Upper lobe of left lung (tissue), 6 donors: ENCODE results near the gene SLC25A27. TPM values are rescaled to one million over a fixed set of nuclear protein-coding genes. Genes with fewer than 3 reads are reported as not detected.

Source experiments
- ATAC-seq, 2 donors: fragments of 200-7000 bp; cut with Tn5 transposase; one replicate each; pipeline ENCODE4 v1.9.1; 2022; ENCODE audit warnings: mild to moderate bottlenecking in 2 of 2, moderate library complexity in 2 of 2; ENCODE audit not compliant: low FRiP score in 2 of 2
- DNase-seq, 2 donors: peaks; one replicate each; pipeline ENCODE4 v3.0.0-alpha.2; 2019 to 2020
- H3K27ac ChIP-seq, 4 donors: fragments of 200-600 bp; sonication (generic); one replicate each; pipeline ENCODE4 v1.5.1; 2016 to 2019
- H3K27me3 ChIP-seq, 4 donors: fragments of 200-600 bp; sonication (generic); one replicate each; pipeline ENCODE4 v1.5.1; 2017 to 2019
- H3K36me3 ChIP-seq, 4 donors: fragments of 200-600 bp; sonication (generic); one replicate each; pipeline ENCODE4 v1.5.1; 2016 to 2019
- H3K4me1 ChIP-seq, 4 donors: fragments of 200-600 bp; sonication (generic); one replicate each; pipeline ENCODE4 v1.5.1; 2018 to 2019
- H3K4me3 ChIP-seq, 4 donors: fragments of 200-600 bp; sonication (generic); one replicate each; pipeline ENCODE4 v1.5.1; 2017 to 2019; ENCODE audit warnings: mild to moderate bottlenecking in 2 of 4, moderate library complexity in 1 of 4
- H3K9me3 ChIP-seq, 4 donors: fragments of 200-600 bp; sonication (generic); one replicate each; pipeline ENCODE4 v1.5.1; 2018 to 2019
- CTCF ChIP-seq, 6 experiments: fragments of 450-650 bp in 4 of 6; fragments of 200-600 bp in 2 of 6; sonication (generic) in 2 of 6; IDR thresholded peaks; one replicate each; pipeline ENCODE4 v1.5.1; 2016 to 2019; ENCODE audit warnings: antibody characterized with exemption in 6 of 6
- EP300 ChIP-seq, 4 donors: sonication (generic); formaldehyde crosslinking; IDR thresholded peaks; one replicate each; pipeline ENCODE4 v1.5.1; 2017; ENCODE audit warnings: antibody characterized with exemption in 4 of 4, control low read depth in 2 of 4
- POLR2A ChIP-seq, 4 donors: fragments of 450-650 bp; IDR thresholded peaks; one replicate each; pipeline ENCODE4 v1.5.1; 2016 to 2017; ENCODE audit warnings: antibody characterized with exemption in 4 of 4, mild to moderate bottlenecking in 2 of 4
- POLR2AphosphoS5 ChIP-seq, 2 donors: sonication (generic); formaldehyde crosslinking; IDR thresholded peaks; one replicate each; pipeline ENCODE4 v1.5.1; 2017; ENCODE audit warnings: antibody characterized with exemption in 2 of 2
- WGBS, 2 donors: methylation state at CpG; one replicate each; pipeline ENCODE4 v1.1.5; 2017 to 2018; 5-methylcytosine and 5-hydroxymethylcytosine counted together
- total RNA-seq, 6 donors: library from RNA; depleted of rRNA in 4 of 6; stranded (reverse); fragments of >200 nt in 4 of 6; gene quantifications; one replicate each; pipeline versions ENCODE4 v1.1.0 to v1.2.1, GENCODE V29; 2016 to 2021
- donor health status: DM: no; HTN: no; CAD: no; lungs with moderate emphysema.
- donor health status: DM: no; HTN: yes; CAD: no; lungs with severe emphysema.

The SLC25A27 gene
- total RNA-seq, 6 donors from 2014 or later: 7.8 to 61.8 (median 13.7) TPM

- ATAC-seq: no peak
These were observed 66.3 kb downstream of the SLC25A27 start for GRCh38 chr6:46719099-46719498.

GRCh38 chr6:46720401-46720800 lies 67.6 kb downstream of the SLC25A27 start:
- TF ChIP-seq POLR2AphosphoS5 (IDR thresholded peaks at IDR 0.05) (no peak), CTCF (IDR thresholded peaks at IDR 0.05) (no peak), EP300 (IDR thresholded peaks at IDR 0.05) (no peak), POLR2A (IDR thresholded peaks at IDR 0.05) (no peak)
- H3K4me1 ChIP-seq: no peaks in the 10 kb centered on the region
- ATAC-seq (no peak), DNase-seq (no peak)
- no peaks in the 10 kb centered on the region for H3K9me3 ChIP-seq
- no peak overlapping the region for H3K4me3 ChIP-seq
- WGBS, 2 donors: 90 to 91% methylated on average over 1 of the region's 1 CpG
- no peaks in the 10 kb centered on the region for H3K36me3 ChIP-seq
- H3K27me3 ChIP-seq: no peaks in the 10 kb centered on the region
- no peak overlapping the region for H3K27ac ChIP-seq

More at GRCh38 chr6:46719099-46719498, 66.3 kb downstream of the SLC25A27 start:
- H3K27me3 ChIP-seq: no peaks in the 10 kb centered on the region
- TF ChIP-seq POLR2A (IDR thresholded peaks at IDR 0.05) (no peak), POLR2AphosphoS5 (IDR thresholded peaks at IDR 0.05) (no peak), CTCF (IDR thresholded peaks at IDR 0.05) (no peak), EP300 (IDR thresholded peaks at IDR 0.05) (no peak)
- no peak overlapping the region for H3K4me3 ChIP-seq
- no peaks in the 10 kb centered on the region for H3K4me1 ChIP-seq
- no peaks in the 10 kb centered on the region for H3K9me3 ChIP-seq
- H3K27ac ChIP-seq: no peak overlapping the region
- 70 to 78% methylated on average over 1 of the region's 1 CpG for WGBS, 2 donors
- DNase-seq: no peak
- no peaks in the 10 kb centered on the region for H3K36me3 ChIP-seq

Other genes starting within 250 kb of the SLC25A27 start
- 10 to 100 TPM in 3 of 6 donors, 1 to 10 TPM in 3; 4.8 to 14.6 (median 9.1) TPM for gene RCAN2, start 161.5 kb upstream of the SLC25A27 start, total RNA-seq
- gene CYP39A1, start 157 bp upstream of the SLC25A27 start, total RNA-seq: 10 to 100 TPM in 1 of 6 donors, 1 to 10 TPM in 5; 2.6 to 10.3 (median 5.0) TPM
- 1 to 10 TPM in 2 of 6 donors, under 1 TPM in 4; 0.15 to 3.1 (median 0.53) TPM for gene TDRD6, start 34.9 kb downstream of the SLC25A27 start, total RNA-seq
- 1 to 10 TPM; 2.6 to 9.5 (median 5.9) TPM for gene PLA2G7, start 82.4 kb downstream of the SLC25A27 start, total RNA-seq
- 10 to 100 TPM in 1 of 6 donors, 1 to 10 TPM in 3, not detected in 2; 2.1 to 15.7 (median 2.7) TPM for gene ANKRD66, start 94.0 kb downstream of the SLC25A27 start, total RNA-seq
- gene MEP1A, start 140.4 kb downstream of the SLC25A27 start, total RNA-seq: 1 to 10 TPM in 2 of 6 donors, not detected in 4; 1.0 to 1.1 TPM